ENCODE data around the gene SLC25A27. TPM values are rescaled to one million over a fixed set of nuclear protein-coding genes. Genes with fewer than 3 reads are reported as not detected.

Gene SLC25A27
- total RNA-seq, 4 donors from 2014 or later, result 24.6 to 47.2 (median 33.3) TPM

GRCh38 chr6:46628976-46629375 lies 23.8 kb upstream of the SLC25A27 start:
- H3K9me3 ChIP-seq, result no peaks in the 10 kb centered on the region
- H3K4me3 ChIP-seq, result no peak overlapping the region
- no peaks in the 10 kb centered on the region for H3K4me1 ChIP-seq
- H3K27ac ChIP-seq, result no peak overlapping the region
- TF ChIP-seq CTCF (IDR thresholded peaks at IDR 0.05) (no peak), POLR2A (IDR thresholded peaks at IDR 0.05) (no peak)
- no peaks in the 10 kb centered on the region for H3K36me3 ChIP-seq
- no peak for DNase-seq
- no peaks in the 10 kb centered on the region for H3K27me3 ChIP-seq
- intact Hi-C loops (cut with DNase I; ENCODE audit: low total_unique reads), result loop anchor here (5.0 kb wide), 1 partner anchor 212 kb away; no protein-coding TSS in a partner anchor

- TF ChIP-seq POLR2A (IDR thresholded peaks at IDR 0.05), result no peak
- TF ChIP-seq CTCF (IDR thresholded peaks at IDR 0.05), result no peak
- no peaks in the 10 kb centered on the region for H3K9me3 ChIP-seq
- no peak overlapping the region for H3K27ac ChIP-seq
- no peaks in the 10 kb centered on the region for H3K36me3 ChIP-seq
- DNase-seq, result no peak
- intact Hi-C loops (cut with DNase I; ENCODE audit: low total_unique reads), result loop anchor here (5.0 kb wide), 1 partner anchor 212 kb away; no protein-coding TSS in a partner anchor
- no peak overlapping the region for H3K4me3 ChIP-seq
- H3K27me3 ChIP-seq, result no peaks in the 10 kb centered on the region
- H3K4me1 ChIP-seq, result no peaks in the 10 kb centered on the region
These were observed 23.1 kb upstream of the SLC25A27 start for GRCh38 chr6:46629691-46630090.

- no peak for TF ChIP-seq POLR2A (IDR thresholded peaks at IDR 0.05)
- Histone ChIP-seq H3K27ac (no peak overlapping the region), H3K9me3 (no peaks in the 10 kb centered on the region), H3K36me3 (no peaks in the 10 kb centered on the region), H3K4me3 (no peak overlapping the region), H3K27me3 (no peaks in the 10 kb centered on the region), H3K4me1 (no peaks in the 10 kb centered on the region)
- no peak for DNase-seq
- intact Hi-C loops (cut with DNase I; ENCODE audit: low total_unique reads), result no loop called here
These were observed 20.7 kb upstream of the SLC25A27 start for GRCh38 chr6:46632053-46632452.

GRCh38 chr6:46635462-46635861 lies 17.3 kb upstream of the SLC25A27 start:
- no peak overlapping the region for H3K27ac ChIP-seq
- no peaks in the 10 kb centered on the region for H3K4me1 ChIP-seq
- no peak for DNase-seq
- H3K36me3 ChIP-seq, result no peaks in the 10 kb centered on the region
- TF ChIP-seq CTCF (IDR thresholded peaks at IDR 0.05) (no peak), POLR2A (IDR thresholded peaks at IDR 0.05) (no peak)
- no peaks in the 10 kb centered on the region for H3K27me3 ChIP-seq
- no peaks in the 10 kb centered on the region for H3K9me3 ChIP-seq
- intact Hi-C loops (cut with DNase I; ENCODE audit: low total_unique reads), result no loop called here
- H3K4me3 ChIP-seq, result no peak overlapping the region

GRCh38 chr6:46637145-46637544 lies 15.6 kb upstream of the SLC25A27 start:
- Histone ChIP-seq H3K9me3 (no peaks in the 10 kb centered on the region), H3K4me1 (no peaks in the 10 kb centered on the region), H3K27me3 (no peaks in the 10 kb centered on the region), H3K27ac (no peak overlapping the region), H3K36me3 (no peaks in the 10 kb centered on the region), H3K4me3 (no peak overlapping the region)
- intact Hi-C loops (cut with DNase I; ENCODE audit: low total_unique reads), result no loop called here
- no peak for DNase-seq
- no peak for TF ChIP-seq CTCF (IDR thresholded peaks at IDR 0.05)
- TF ChIP-seq POLR2A (IDR thresholded peaks at IDR 0.05), result no peak

- Histone ChIP-seq H3K27ac (no peak overlapping the region), H3K9me3 (no peaks in the 10 kb centered on the region)
- intact Hi-C loops (cut with DNase I; ENCODE audit: low total_unique reads), result no loop called here
These were observed 14.8 kb upstream of the SLC25A27 start for GRCh38 chr6:46637933-46638332.

More at GRCh38 chr6:46637933-46638332, 14.8 kb upstream of the SLC25A27 start:
- Histone ChIP-seq H3K4me3 (no peak overlapping the region), H3K36me3 (no peaks in the 10 kb centered on the region), H3K4me1 (no peaks in the 10 kb centered on the region), H3K27me3 (no peaks in the 10 kb centered on the region)
- no peak for DNase-seq
- TF ChIP-seq POLR2A (IDR thresholded peaks at IDR 0.05) (no peak), CTCF (IDR thresholded peaks at IDR 0.05) (no peak)
